ENCODE measurements around the gene MSH3.
"Not testable (repeated sequence)": the region's sequence is repeated elsewhere in the genome, so short reads cannot be mapped to it uniquely, and the experiment has no call there.

MSH3 gene

DNA sequence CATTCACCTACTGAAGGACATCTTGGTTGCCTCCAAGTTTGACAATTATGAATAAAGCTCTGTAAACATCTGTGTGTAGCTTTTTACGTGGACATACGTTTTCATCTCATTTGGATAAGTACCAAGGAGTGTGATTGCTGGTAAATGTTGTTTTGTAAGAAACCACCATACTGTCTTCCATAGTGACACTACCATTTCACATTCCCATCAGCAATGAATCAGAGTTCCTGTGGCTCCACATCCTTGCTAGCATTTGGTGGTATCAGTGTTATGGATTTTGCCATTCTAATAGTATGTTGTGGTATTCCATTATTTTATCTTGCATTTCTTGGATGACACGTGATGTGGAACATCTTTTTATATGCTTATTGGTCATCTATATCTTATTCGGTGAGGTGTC is 227.3 kb downstream of the MSH3 start:
- H3K27ac Mint-ChIP-seq, result no peak overlapping the region
- peaks cover 11% of the 10 kb centered on the region for H3K4me1 Mint-ChIP-seq
- H3K9me3 Mint-ChIP-seq, result peaks cover 0 to 20% of the 10 kb centered on the region in 2 donors
- no peaks in the 10 kb centered on the region for H3K27me3 Mint-ChIP-seq
- no peak overlapping the region for H3K4me3 Mint-ChIP-seq
- no peak for ATAC-seq
- no peak for DNase-seq

DNA sequence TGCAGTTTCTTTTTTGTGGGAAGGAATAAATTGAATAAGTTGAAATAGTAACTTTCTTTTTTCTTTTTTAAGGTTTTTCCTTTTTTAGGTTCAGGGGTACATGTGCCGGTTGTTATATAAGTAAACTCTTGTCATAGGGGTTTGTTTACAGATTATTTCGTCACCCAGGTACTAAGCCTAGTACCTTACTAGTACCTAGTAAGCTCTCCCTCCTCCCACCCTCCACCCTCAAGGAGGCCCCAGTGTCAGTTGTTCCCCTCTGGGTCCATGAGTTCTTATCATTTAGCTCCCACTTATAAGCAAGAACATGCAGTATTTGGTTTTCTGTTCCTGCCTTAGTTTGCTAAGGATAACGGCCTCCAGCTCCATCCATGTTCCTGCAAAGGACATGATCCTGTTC is 228.9 kb downstream of the MSH3 start:
- not testable (repeated sequence) for H3K27me3 Mint-ChIP-seq, ATAC-seq, H3K4me3 Mint-ChIP-seq, H3K27ac Mint-ChIP-seq, DNase-seq
- peaks cover 0 to 20% of the 10 kb centered on the region in 2 donors for H3K9me3 Mint-ChIP-seq
- peaks cover 11% of the 10 kb centered on the region for H3K4me1 Mint-ChIP-seq

DNA sequence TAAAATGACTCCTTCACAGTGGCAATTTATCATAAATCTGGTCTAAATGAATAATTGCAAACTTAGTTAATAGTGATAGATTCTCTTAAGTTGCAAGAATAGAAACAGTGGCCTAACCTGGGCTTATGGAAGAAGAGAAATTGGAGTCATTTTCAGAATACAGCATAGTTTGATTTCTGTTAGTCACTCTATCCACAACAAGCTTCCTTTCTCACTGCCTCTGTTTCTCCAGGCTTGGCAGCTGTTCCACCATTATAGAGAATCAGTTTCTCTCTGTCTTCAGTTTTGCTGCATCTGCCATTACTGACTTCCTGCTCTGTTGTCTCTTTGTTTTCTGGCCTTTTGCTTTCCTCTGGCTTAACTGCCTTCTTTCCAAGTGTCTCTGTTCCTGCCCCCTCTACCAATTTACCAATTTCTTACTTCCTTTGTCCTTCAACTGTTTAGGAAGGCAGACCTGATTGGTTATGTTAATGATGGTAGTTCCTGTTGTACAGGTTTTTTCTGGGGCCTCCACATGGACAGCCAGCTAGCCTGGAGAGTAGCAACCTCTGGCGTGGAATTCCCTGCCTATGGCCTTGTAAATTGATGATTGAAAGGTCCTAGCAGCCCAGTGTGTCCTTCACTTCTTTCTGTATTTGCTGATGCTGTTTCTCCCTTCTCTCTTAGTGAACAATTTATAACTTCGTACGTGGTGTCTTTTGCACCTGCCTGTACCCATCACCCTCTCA is 229.8 kb downstream of the MSH3 start:
- peak overlapping the region in 1 of 2 donors; percentile 47 for H3K27ac Mint-ChIP-seq
- ATAC-seq (no peak), DNase-seq (no peak)
- H3K9me3 Mint-ChIP-seq, result peaks cover 0 to 20% of the 10 kb centered on the region in 2 donors
- H3K4me1 Mint-ChIP-seq, result peaks cover 11% of the 10 kb centered on the region
- H3K4me3 Mint-ChIP-seq, result no peak overlapping the region
- no peaks in the 10 kb centered on the region for H3K27me3 Mint-ChIP-seq

DNA sequence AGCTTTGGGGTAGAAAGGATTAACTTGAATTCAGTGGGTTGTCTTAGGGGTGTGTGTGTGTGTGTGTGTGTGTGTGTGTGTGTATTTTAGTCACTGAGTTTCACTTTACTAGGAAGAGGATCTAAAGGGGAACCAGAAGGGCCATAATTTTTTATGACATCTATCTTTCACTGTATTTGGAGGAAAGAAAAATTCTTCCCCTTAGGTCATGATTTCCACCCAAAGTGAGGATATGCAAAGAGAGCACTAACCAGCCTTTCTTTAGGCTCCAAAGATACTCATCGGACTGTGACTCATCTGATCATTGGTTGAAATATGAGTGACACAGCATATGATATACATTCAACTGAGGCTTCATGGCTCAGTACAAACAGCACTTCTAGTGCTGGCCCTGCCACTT is 230.5 kb downstream of the MSH3 start:
- peak; percentile 85 for ATAC-seq
- peak overlapping the region in 1 of 2 donors; percentile 47 for H3K27ac Mint-ChIP-seq
- H3K27me3 Mint-ChIP-seq, result no peaks in the 10 kb centered on the region
- DNase-seq, result no peak
- peaks cover 11% of the 10 kb centered on the region for H3K4me1 Mint-ChIP-seq
- peaks cover 0 to 20% of the 10 kb centered on the region in 2 donors for H3K9me3 Mint-ChIP-seq
- H3K4me3 Mint-ChIP-seq, result no peak overlapping the region

DNA sequence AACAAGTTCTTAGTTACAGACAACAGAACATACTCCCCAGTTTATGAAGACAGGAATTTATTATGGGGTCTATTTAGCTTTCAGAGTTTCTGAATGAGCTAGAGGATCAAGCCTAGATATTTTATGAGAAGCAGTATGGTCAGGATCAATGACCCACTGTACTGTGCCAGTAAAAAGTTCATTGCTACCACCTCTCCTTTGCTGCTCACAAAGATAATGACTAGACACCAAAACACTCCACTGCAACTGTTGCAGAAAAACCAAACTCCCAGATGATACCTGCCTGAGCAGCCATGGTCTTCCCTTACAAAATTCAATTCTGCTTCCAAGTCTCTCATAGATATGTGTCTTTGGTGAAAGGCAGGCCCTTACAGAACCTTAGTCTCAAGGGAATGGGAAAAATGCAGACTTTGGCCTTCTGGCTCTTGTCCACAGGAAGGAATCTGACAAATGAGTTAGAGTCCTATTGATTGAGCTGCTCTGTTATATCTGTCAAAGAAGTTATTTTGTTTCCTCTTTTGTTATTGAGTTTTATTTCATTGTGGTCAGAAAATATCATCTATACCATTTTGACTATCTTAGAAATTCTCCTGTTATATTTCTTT is 231.0 kb downstream of the MSH3 start:
- Mint-ChIP-seq H3K4me1 (peaks cover 11% of the 10 kb centered on the region), H3K27me3 (no peaks in the 10 kb centered on the region), H3K27ac (no peak overlapping the region), H3K4me3 (no peak overlapping the region), H3K9me3 (peaks cover 2 to 18% of the 10 kb centered on the region in 2 donors)
- ATAC-seq, result peak; percentile 15
- DNase-seq, result no peak

DNA sequence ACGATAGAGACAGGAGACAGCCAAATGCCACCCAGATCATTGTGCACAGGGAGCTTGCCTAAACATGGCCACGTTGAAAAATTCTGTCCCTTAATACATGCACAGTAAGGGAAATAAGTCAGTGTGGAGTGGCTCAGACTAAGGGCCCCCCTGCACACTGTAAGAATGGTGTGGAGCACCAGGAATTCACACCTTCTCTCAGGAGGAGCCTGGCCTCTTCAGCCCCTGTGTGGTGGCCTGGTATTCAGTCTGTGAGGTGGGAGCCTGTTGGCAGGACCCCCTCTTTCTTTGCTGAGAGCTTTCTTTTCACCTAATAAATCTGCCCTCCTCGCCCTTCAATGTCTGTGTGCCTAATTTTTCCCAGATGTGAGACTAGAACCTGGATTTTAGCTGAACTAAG is 239.6 kb downstream of the MSH3 start:
- Mint-ChIP-seq H3K4me3 (no peak overlapping the region), H3K27me3 (no peaks in the 10 kb centered on the region), H3K4me1 (no peaks in the 10 kb centered on the region), H3K9me3 (peaks cover 0 to 8% of the 10 kb centered on the region in 2 donors), H3K27ac (no peak overlapping the region)
- ATAC-seq (no peak), DNase-seq (no peak)

DNA sequence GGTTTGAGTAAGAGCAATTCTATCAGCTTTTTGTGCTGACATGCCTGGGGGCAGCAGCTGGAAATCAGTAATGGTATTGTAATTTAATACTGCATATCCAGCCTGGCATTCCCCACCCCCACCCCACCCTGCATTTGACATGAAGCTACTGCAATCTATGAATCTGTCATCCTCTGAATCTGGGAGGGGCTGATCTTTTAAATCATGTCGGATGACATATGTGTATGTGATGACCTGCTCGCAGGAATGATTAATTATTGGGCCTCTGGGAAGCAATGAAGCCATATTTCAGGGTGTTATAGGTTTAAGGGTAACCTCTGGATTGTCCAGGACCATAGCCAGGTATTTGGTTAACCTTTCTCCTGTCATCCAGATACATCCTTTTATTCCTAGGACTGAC is 241.1 kb downstream of the MSH3 start:
- Mint-ChIP-seq H3K4me1 (no peaks in the 10 kb centered on the region), H3K27me3 (no peaks in the 10 kb centered on the region), H3K9me3 (peaks cover 4 to 10% of the 10 kb centered on the region in 2 donors), H3K4me3 (no peak overlapping the region), H3K27ac (no peak overlapping the region)
- DNase-seq, result no peak
- no peak for ATAC-seq

DNA sequence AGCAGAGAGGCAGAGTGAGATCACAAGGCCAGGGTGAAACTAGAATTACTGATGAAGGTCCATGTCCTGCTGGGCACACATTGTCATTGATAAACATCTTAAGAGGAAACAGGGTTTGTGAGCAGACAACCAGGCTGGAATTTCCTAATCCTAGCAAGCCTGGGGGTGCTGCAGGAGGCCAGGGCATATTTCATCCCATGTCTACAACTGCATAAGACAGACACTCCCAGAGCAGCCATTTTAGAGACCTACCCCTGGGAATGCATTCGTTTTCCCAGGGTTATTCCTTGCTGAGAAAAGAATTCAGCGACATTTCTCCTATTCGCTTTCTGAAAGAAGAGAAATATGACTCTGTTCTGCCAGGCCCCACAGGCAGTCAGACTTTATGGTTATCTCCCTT is 248.2 kb downstream of the MSH3 start:
- not testable (repeated sequence) for H3K4me1 Mint-ChIP-seq, ATAC-seq, DNase-seq, H3K27ac Mint-ChIP-seq, H3K27me3 Mint-ChIP-seq, H3K4me3 Mint-ChIP-seq
- peaks cover 20 to 23% of the 10 kb centered on the region in 2 donors for H3K9me3 Mint-ChIP-seq

DNA sequence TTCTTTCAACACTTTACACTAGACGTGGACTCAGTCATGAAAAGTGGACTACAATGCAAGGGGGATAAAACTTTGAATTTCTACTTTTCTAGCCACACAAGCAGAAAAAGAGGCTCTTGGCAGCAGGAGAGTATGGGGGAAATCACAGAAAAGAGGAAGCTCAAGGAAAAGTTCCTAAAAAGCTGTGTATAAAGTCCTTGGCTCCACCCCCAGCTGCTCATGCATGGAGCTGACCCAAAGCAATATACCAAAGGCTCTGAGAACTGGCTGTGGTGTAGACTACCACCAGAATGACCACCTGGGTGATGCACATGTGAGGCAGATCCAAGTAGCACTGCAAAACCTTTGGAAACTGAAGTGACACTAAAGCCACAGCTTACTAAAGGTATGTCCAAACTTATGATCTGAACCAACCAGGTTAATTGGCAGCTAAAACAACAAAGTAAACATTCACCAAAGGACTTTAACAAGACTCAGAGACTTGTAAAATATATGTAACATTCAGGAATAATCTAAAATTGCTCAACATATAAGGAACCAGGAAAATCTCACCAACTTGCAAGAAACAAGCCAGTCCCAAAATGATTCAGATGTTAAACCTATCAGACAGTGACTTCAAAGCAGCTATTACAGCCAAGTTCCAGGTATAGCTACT is 250.2 kb downstream of the MSH3 start:
- no peaks in the 10 kb centered on the region for H3K27me3 Mint-ChIP-seq
- H3K9me3 Mint-ChIP-seq, result peaks cover 13 to 19% of the 10 kb centered on the region in 2 donors
- DNase-seq, result no peak
- H3K27ac Mint-ChIP-seq, result no peak overlapping the region
- ATAC-seq, result no peak
- no peaks in the 10 kb centered on the region for H3K4me1 Mint-ChIP-seq
- H3K4me3 Mint-ChIP-seq, result no peak overlapping the region

DNA sequence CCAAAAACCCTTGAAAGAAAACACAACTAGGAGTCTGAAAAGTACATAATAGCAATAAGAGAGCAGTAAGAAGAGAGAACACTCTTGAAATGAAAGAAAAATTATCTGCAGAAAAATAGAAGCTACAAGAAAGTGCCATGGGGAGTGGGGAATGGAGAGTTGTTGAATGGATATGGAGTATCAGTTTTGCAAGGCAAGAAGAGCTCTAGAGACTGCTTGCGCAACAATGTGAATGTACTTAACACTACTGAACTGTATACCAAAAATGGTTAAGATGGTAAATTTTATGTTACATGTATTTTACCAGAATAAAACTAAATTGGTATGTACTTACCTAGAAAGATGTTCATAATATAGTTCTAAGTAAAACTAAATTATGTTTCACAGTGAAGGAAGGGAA is 251.0 kb downstream of the MSH3 start:
- no peak for DNase-seq
- ATAC-seq, result no peak

DNA sequence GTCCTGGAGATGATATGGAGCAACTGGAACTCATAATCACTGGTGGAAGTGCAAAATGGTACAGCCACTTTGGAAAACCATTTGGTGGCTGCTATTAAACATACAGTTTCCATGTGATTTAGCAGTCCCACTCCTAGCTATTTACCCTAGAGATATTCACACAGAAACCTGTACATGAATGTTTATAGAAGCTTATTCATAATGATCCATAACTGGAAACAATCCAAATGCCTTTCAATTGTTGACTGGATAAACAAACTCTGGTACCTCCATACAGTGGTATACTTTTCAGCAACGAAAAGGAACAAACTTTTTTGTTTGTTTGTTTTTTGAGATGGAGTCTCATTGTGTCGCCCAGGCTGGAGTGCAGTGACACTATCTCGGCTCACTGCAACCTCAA is 258.0 kb downstream of the MSH3 start:
- DNase-seq, result no peak
- H3K27me3 Mint-ChIP-seq, result no peaks in the 10 kb centered on the region
- ATAC-seq, result no peak
- H3K4me3 Mint-ChIP-seq, result no peak overlapping the region
- H3K4me1 Mint-ChIP-seq, result peaks cover 6% of the 10 kb centered on the region
- H3K9me3 Mint-ChIP-seq, result peaks cover 8 to 10% of the 10 kb centered on the region in 2 donors
- no peak overlapping the region for H3K27ac Mint-ChIP-seq

More for the DNA sequence above, 251.0 kb downstream of the MSH3 start:
- H3K4me3 Mint-ChIP-seq, result no peak overlapping the region
- H3K4me1 Mint-ChIP-seq, result no peaks in the 10 kb centered on the region
- H3K27me3 Mint-ChIP-seq, result no peaks in the 10 kb centered on the region
- H3K9me3 Mint-ChIP-seq, result peaks cover 13 to 19% of the 10 kb centered on the region in 2 donors
- H3K27ac Mint-ChIP-seq, result no peak overlapping the region

DNA sequence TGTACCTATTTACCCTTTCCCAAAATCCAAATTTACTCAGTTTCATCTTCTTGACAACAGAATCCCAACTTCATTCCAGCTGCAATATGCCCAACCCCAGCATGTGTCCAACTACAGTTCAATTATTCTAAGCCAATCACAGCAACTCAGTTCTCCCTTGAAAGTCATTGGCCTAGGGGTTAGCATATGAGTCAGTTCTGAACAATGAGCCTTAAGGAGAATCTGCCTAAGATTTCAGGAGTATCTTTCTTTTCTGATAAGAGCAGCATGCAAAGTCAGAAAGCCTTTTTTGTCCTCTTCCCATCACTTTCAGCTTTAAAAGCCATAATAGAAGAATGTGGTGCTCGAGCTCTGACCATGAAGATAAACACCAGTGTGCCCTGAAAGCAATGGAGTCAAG is 261.3 kb downstream of the MSH3 start:
- no peak for DNase-seq
- Mint-ChIP-seq H3K4me3 (no peak overlapping the region), H3K27ac (no peak overlapping the region), H3K9me3 (peaks cover 8 to 10% of the 10 kb centered on the region in 2 donors), H3K4me1 (peaks cover 10% of the 10 kb centered on the region), H3K27me3 (no peaks in the 10 kb centered on the region)
- no peak for ATAC-seq

DNA sequence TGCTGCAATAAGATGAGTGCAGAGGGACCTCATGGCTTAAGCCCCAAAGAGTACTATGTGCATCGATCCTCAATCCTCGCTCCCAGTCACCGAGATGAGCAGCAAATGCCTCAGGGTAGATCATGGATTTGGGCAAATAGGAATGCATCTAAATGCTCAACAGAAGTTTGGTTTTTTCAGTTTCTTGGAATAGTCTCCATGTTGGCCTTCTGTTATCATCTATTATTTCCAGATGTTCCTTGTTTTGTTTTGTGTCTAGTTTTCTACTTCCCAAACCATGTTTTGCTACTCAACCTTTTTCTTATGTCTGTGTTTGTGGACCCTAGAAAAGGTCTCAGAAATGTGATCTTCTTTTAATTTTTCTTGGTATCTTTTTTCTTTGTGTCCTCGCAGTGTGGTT is 262.2 kb downstream of the MSH3 start:
- no peaks in the 10 kb centered on the region for H3K27me3 Mint-ChIP-seq
- peaks cover 8 to 10% of the 10 kb centered on the region in 2 donors for H3K9me3 Mint-ChIP-seq
- H3K4me1 Mint-ChIP-seq, result peaks cover 10% of the 10 kb centered on the region
- no peak for DNase-seq
- H3K4me3 Mint-ChIP-seq, result no peak overlapping the region
- H3K27ac Mint-ChIP-seq, result no peak overlapping the region
- ATAC-seq, result no peak

DNA sequence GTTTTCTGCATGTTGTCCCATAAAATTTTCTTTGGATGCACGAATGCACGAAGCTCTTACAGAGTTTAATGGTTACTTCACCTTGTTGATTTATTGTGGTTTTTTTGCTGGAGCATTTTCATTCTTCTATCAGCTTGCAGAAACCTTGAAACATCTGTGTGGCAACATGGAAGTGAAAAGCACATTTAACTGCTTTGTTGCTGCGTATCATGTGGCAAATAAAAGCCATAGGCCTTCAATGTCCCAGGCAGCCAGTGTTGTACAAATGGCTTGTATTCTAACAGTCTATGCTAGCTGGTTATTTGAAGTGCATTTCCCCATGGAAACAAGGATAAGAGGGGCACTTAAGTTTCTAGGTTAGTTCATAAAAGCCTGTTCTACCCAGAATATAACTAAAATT is 263.2 kb downstream of the MSH3 start:
- Mint-ChIP-seq H3K27me3 (no peaks in the 10 kb centered on the region), H3K4me3 (no peak overlapping the region), H3K9me3 (peaks cover 0 to 4% of the 10 kb centered on the region in 2 donors), H3K4me1 (peaks cover 10% of the 10 kb centered on the region), H3K27ac (no peak overlapping the region)
- ATAC-seq (no peak), DNase-seq (no peak)

DNA sequence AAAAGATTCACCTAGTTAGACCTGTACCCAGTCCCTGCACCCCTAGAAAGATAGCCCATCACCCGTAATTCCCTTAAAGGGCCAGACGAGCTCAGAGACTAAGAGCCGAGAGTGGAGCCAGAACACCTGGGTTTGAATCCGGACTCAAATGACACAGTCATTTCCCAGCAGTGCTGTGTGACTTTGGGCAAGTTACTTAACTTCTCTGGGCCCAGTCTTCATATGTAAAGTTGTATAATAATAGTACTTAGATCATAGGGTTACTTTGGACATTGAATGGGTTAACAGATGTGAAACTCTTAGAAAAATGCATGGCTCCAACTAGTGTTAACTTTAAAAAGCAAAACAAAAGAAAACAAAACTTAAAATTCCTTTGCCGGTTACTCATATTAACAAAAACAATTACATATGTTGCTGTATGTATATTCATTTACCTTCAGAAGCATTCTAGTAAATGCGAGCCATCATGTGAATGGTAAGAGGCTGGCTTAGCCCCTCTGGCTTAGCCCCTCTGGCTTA is 265.3 kb downstream of the MSH3 start:
- no peak overlapping the region for H3K27ac Mint-ChIP-seq
- no peak overlapping the region for H3K4me3 Mint-ChIP-seq
- H3K27me3 Mint-ChIP-seq, result no peaks in the 10 kb centered on the region
- DNase-seq, result no peak
- peaks cover 10% of the 10 kb centered on the region for H3K4me1 Mint-ChIP-seq
- ATAC-seq, result no peak
- H3K9me3 Mint-ChIP-seq, result no peaks in the 10 kb centered on the region

DNA sequence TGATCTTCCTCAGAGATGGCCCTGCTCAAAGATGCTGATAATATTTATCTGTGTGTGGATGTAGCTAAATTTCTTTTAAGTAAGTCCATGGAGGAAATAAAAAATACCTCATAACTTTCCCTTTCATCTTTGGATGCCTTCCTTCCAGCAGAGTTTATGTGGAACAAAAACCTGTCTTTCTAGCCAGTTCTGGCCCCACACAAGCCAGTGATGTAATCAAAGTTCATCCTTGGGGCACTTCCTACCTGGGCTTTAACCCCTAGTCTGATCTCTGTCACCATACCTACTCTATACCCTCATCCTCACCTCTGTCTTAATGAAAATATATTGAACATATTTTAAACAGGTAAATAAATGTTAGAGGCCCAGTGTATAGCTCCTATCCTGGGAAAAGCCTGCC is 265.9 kb downstream of the MSH3 start:
- ATAC-seq (no peak), DNase-seq (no peak)
- Mint-ChIP-seq H3K27me3 (no peaks in the 10 kb centered on the region), H3K4me1 (peaks cover 10% of the 10 kb centered on the region), H3K9me3 (no peaks in the 10 kb centered on the region), H3K4me3 (no peak overlapping the region), H3K27ac (peak overlapping the region in 1 of 2 donors; percentile 31)

Measured in stimulated activated naive CD8-positive, alpha-beta T cell treated with anti-CD3 and anti-CD28 coated beads, Interleukin-15, amount 100 ng/mL, for 72 hours (primary cell).